Panc1 (cell line): ENCODE measurements around the gene FBXW8. TPM values are rescaled to one million over a fixed set of nuclear protein-coding genes. Genes with fewer than 3 reads are reported as not detected.

ENCODE experiments used
- ATAC-seq: fragments of 200-7000 bp; cut with Tn5 transposase; 2 replicates; pipeline ENCODE4 v1.9.1; 2020; ENCODE audit warnings: mild to moderate bottlenecking, moderate library complexity
- BruUV-seq: library from RNA; stranded (reverse); fragments of 400-500 nt; replicated peaks from 2 replicates; lab custom pipeline; 2021; lab: Mats Ljungman, UMichigan
- CTCF ChIA-PET: fragments of 300-600 bp; sonication (Branson Sonifier 250); formaldehyde crosslinking; loops from one replicate; lab custom pipeline; 2022; ENCODE audit warnings: antibody characterized with exemption; lab: Charles Lee
- POLR2A ChIA-PET: fragments of 300-600 bp; sonication (Branson Sonifier 250); formaldehyde crosslinking; loops from one replicate; lab custom pipeline; 2022; ENCODE audit warnings: antibody characterized with exemption; lab: Charles Lee
- DNase-seq: peaks from one replicate; pipeline ENCODE4 v3.0.0-alpha.2; 2010; ENCODE audit warnings: low read depth, low spot score
- H3K27ac ChIP-seq: 2 replicates; pipeline ENCODE4 v1.5.1; 2011; ENCODE audit warnings: mild to moderate bottlenecking, low read length, inconsistent platforms
- H3K27me3 ChIP-seq: fragments of 200-500 bp; sonication (Bioruptor generic); 2 replicates; pipeline ENCODE4 v1.6.0; 2014; ENCODE audit warnings: low read length, inconsistent platforms; ENCODE audit not compliant: control insufficient read depth, insufficient read depth
- H3K36me3 ChIP-seq: fragments of 200-500 bp; sonication (Bioruptor generic); 2 replicates; pipeline ENCODE4 v1.5.1; 2014; ENCODE audit warnings: inconsistent platforms, mild to moderate bottlenecking, low read length, moderate library complexity; ENCODE audit not compliant: control insufficient read depth, insufficient read depth
- H3K4me1 ChIP-seq: 2 replicates; pipeline ENCODE4 v1.5.1; 2011; ENCODE audit warnings: inconsistent platforms, mild to moderate bottlenecking, low read length, moderate library complexity; ENCODE audit not compliant: control insufficient read depth, insufficient read depth
- H3K4me3 ChIP-seq, 2 experiments: 2 replicates each; pipeline ENCODE4 v1.5.1; 2011 to 2012; ENCODE audit warnings: low read depth in 2 of 2, low read length in 2 of 2, mild to moderate bottlenecking in 2 of 2, inconsistent platforms in 1 of 2, moderate library complexity in 1 of 2
- H3K9me3 ChIP-seq: fragments of 200-500 bp; sonication (Bioruptor generic); 2 replicates; pipeline ENCODE4 v1.5.1; 2014; ENCODE audit warnings: low read depth, mild to moderate bottlenecking, inconsistent platforms, low read length, moderate library complexity; ENCODE audit not compliant: control insufficient read depth, insufficient read depth
- CTCF ChIP-seq: fragments of 450-650 bp; IDR thresholded peaks from 2 replicates; pipeline ENCODE4 v1.5.1; 2017; ENCODE audit warnings: mild to moderate bottlenecking
- POLR2AphosphoS5 ChIP-seq: IDR thresholded peaks from 2 replicates; pipeline ENCODE4 v1.6.1; 2012; ENCODE audit warnings: mild to moderate bottlenecking, low read depth, low read length, moderate library complexity
- REST ChIP-seq, 2 experiments: IDR thresholded peaks; 2 replicates each; pipeline ENCODE4 v1.6.1; 2011 to 2012; ENCODE audit warnings: low read depth in 2 of 2, control low read depth in 1 of 2, low read length in 1 of 2, mild to moderate bottlenecking in 1 of 2, moderate library complexity in 1 of 2; ENCODE audit not compliant: insufficient read depth in 1 of 2
- SIN3A ChIP-seq: IDR thresholded peaks from 2 replicates; pipeline ENCODE4 v1.6.1; 2012; ENCODE audit warnings: low read depth, mild to moderate bottlenecking, low read length, moderate library complexity, borderline replicate concordance; ENCODE audit not compliant: insufficient read depth
- TCF7L2 ChIP-seq: IDR thresholded peaks from 2 replicates; pipeline ENCODE4 v1.6.1; 2011; ENCODE audit warnings: mild to moderate bottlenecking, low read depth, low read length, inconsistent platforms
- in situ Hi-C: cut with HindIII; loops from 2 replicates; pipeline ENCODE4 v1.10.0; 2016; ENCODE audit warnings: low sequenced_read_pairs, low pct_unique_long_range_greater_than_20kb
- intact Hi-C: fragments of 100-400 bp; cut with micrococcal nuclease; formaldehyde crosslinking; loops from one replicate; pipeline ENCODE4 v1.10.0; 2022; ENCODE audit not compliant: unreplicated experiment
- total RNA-seq: library from RNA; stranded (reverse); gene quantifications from one replicate; pipeline ENCODE4 v1.2.1, GENCODE V29; 2021; ENCODE audit not compliant: unreplicated experiment

The FBXW8 gene
- total RNA-seq, 1 experiment from 2014 or later = 18.0 TPM

GRCh38 chr12:117042862-117043261, 132.1 kb downstream of the FBXW8 start:
- H3K9me3 ChIP-seq = no peaks in the 10 kb centered on the region
- TF ChIP-seq SIN3A = no peak
- no peak for TF ChIP-seq CTCF
- no peak for TF ChIP-seq POLR2AphosphoS5
- TF ChIP-seq TCF7L2 = no peak
- no peak for TF ChIP-seq REST (IDR thresholded peaks at IDR 0.05; ENCODE audit: insufficient read depth in 1 of 2, low read depth in 2 of 2, low read length in 1 of 2)
- no peaks in the 10 kb centered on the region for H3K27me3 ChIP-seq
- POLR2A ChIA-PET = no interaction called here
- no TSS peak for BruUV-seq
- intact Hi-C loops (no loop called here), in situ Hi-C loops (no loop called here)
- no peak overlapping the region for H3K27ac ChIP-seq
- ATAC-seq = no peak
- H3K4me1 ChIP-seq = peaks cover 5% of the 10 kb centered on the region
- CTCF ChIA-PET = no interaction called here
- no peak overlapping the region for H3K4me3 ChIP-seq
- no peak for DNase-seq
- H3K36me3 ChIP-seq = no peaks in the 10 kb centered on the region

- POLR2A ChIA-PET = no interaction called here
- H3K4me3 ChIP-seq = no peak overlapping the region
- H3K4me1 ChIP-seq = peaks cover 5% of the 10 kb centered on the region
- no peaks in the 10 kb centered on the region for H3K27me3 ChIP-seq
- ATAC-seq (no peak), DNase-seq (no peak)
- in situ Hi-C loops (no loop called here), intact Hi-C loops (no loop called here)
- no peaks in the 10 kb centered on the region for H3K9me3 ChIP-seq
- H3K27ac ChIP-seq = no peak overlapping the region
- CTCF ChIA-PET = no interaction called here
- TF ChIP-seq TCF7L2 (no peak), POLR2AphosphoS5 (no peak), SIN3A (no peak), REST (IDR thresholded peaks at IDR 0.05; ENCODE audit: insufficient read depth in 1 of 2, low read depth in 2 of 2, low read length in 1 of 2) (no peak), CTCF (no peak)
- H3K36me3 ChIP-seq = no peaks in the 10 kb centered on the region
- BruUV-seq = no TSS peak
These were observed 133.6 kb downstream of the FBXW8 start for GRCh38 chr12:117044311-117044710.
